GM18519 (cell line): ENCODE results near the gene TRIM47.

Experiments used
- ATAC-seq: cut with Tn5 transposase; IDR thresholded peaks from one replicate; pipeline ENCODE4 v1.9.1; 2021; ENCODE audit warnings: mild to moderate bottlenecking, moderate library complexity; ENCODE audit not compliant: unreplicated experiment, low FRiP score

TRIM47 gene

GRCh38 chr17:75878174-75878998 lies at the start of gene TRIM47:
TSS of gene TRIM47 (minus strand) at chr17:75878581. CDS start at chr17:75878548, 33 bp downstream.
- no peak for ATAC-seq

- no peak for ATAC-seq
Measured at GRCh38 chr17:75927286-75927922, 49.0 kb upstream of the TRIM47 start.

- ATAC-seq: no peak
Measured at GRCh38 chr17:75926456-75926855, 48.1 kb upstream of the TRIM47 start.

GRCh38 chr17:75925912-75926311 lies 47.5 kb upstream of the TRIM47 start:
- ATAC-seq: no peak

GRCh38 chr17:75925103-75925502 lies 46.7 kb upstream of the TRIM47 start:
- no peak for ATAC-seq

GRCh38 chr17:75922963-75923874 lies 44.8 kb upstream of the TRIM47 start:
- ATAC-seq: no peak

GRCh38 chr17:75922173-75922961 lies 44.0 kb upstream of the TRIM47 start:
- no peak for ATAC-seq

- no peak for ATAC-seq
Measured at GRCh38 chr17:75921596-75921995, 43.2 kb upstream of the TRIM47 start.

- ATAC-seq: no peak
Measured at GRCh38 chr17:75920045-75920560, 41.7 kb upstream of the TRIM47 start.

- no peak for ATAC-seq
Measured at GRCh38 chr17:75919611-75920010, 41.2 kb upstream of the TRIM47 start.

GRCh38 chr17:75917917-75918445 lies 39.6 kb upstream of the TRIM47 start:
- no peak for ATAC-seq

GRCh38 chr17:75917141-75917916 lies 38.9 kb upstream of the TRIM47 start:
- no peak for ATAC-seq

- ATAC-seq: no peak
Measured at GRCh38 chr17:75915268-75915667, 36.9 kb upstream of the TRIM47 start.

GRCh38 chr17:75914643-75915267 lies 36.4 kb upstream of the TRIM47 start:
- ATAC-seq: no peak

GRCh38 chr17:75913537-75914210 lies 35.3 kb upstream of the TRIM47 start:
- ATAC-seq: no peak

GRCh38 chr17:75910699-75911098 lies 32.3 kb upstream of the TRIM47 start:
- ATAC-seq: no peak

- no peak for ATAC-seq
Measured at GRCh38 chr17:75909812-75910274, 31.5 kb upstream of the TRIM47 start.
